K562 (cell line): ENCODE data around the gene PLGRKT. TPM values are rescaled to one million over a fixed set of nuclear protein-coding genes. Genes with fewer than 3 reads are reported as not detected.

Experiments
- ATAC-seq: fragments of 200-7000 bp; cut with Tn5 transposase; 3 replicates; pipeline ENCODE4 v1.9.1; 2020; ENCODE audit warnings: moderate library complexity
- BruUV-seq: library from RNA; stranded (reverse); fragments of 400-500 nt; replicated peaks from 2 replicates; lab custom pipeline; 2021; lab: Mats Ljungman, UMichigan
- CTCF ChIA-PET: fragments of 300-600 bp; formaldehyde crosslinking; extraction: SDS; loops from one replicate; lab custom pipeline; 2021; ENCODE audit warnings: low intra/inter-chr PET ratio; lab: Yijun Ruan, JAX
- POLR2A ChIA-PET: fragments of 300-600, 350-650 bp; sonication (Branson Sonifier 250); formaldehyde crosslinking; extraction: SDS; loops from one replicate; lab custom pipeline; 2021; ENCODE audit warnings: antibody characterized with exemption, inconsistent platforms; lab: Yijun Ruan, JAX
- DNase-seq, 4 experiments: peaks; one replicate each; pipeline versions ENCODE4 v3.0.0 to v3.0.0-alpha.2; 2011 to 2018; ENCODE audit warnings: low spot score in 3 of 4, mixed read lengths in 3 of 4; ENCODE audit errors: extremely low read depth in 1 of 4
- FAIRE-seq: peaks from 2 replicates; lab custom pipeline; 2011; peaks lifted over from hg19 to GRCh38; lab: Jason Lieb, UNC
- H2AFZ ChIP-seq: 2 replicates; pipeline ENCODE4 v1.6.0; 2011; ENCODE audit warnings: low read depth, low read length, control low read depth, inconsistent platforms
- H3K27ac ChIP-seq: fragments of 200-600 bp; 3 replicates; pipeline ENCODE4 v1.8.0; 2011; ENCODE audit warnings: low read depth, mild to moderate bottlenecking, control low read depth, inconsistent platforms, low read length, moderate library complexity, mixed read lengths; ENCODE audit errors: extremely low read depth
- H3K27me3 ChIP-seq, 2 experiments: fragments of 300-600 bp in 1 of 2; 2 replicates in 1 of 2; 3 replicates in 1 of 2; pipeline versions ENCODE4 v1.6.0 to v1.8.0; 2011; ENCODE audit warnings: inconsistent platforms in 2 of 2, low read length in 2 of 2, mild to moderate bottlenecking in 1 of 2, mixed read lengths in 1 of 2, moderate library complexity in 1 of 2; ENCODE audit not compliant: control insufficient read depth in 2 of 2, insufficient read depth in 2 of 2
- H3K36me3 ChIP-seq: fragments of 300-600 bp; 3 replicates; pipeline ENCODE4 v1.8.0; 2011; ENCODE audit warnings: mild to moderate bottlenecking, low read length, inconsistent platforms; ENCODE audit not compliant: control insufficient read depth, insufficient read depth
- H3K4me1 ChIP-seq, 2 experiments: fragments of 200-600 bp in 1 of 2; replicated peaks in 1 of 2; 2 replicates in 1 of 2; 3 replicates in 1 of 2; pipeline versions ENCODE4 v1.5.1 to v1.8.0; 2011; ENCODE audit warnings: inconsistent platforms in 2 of 2, low read length in 2 of 2, mild to moderate bottlenecking in 1 of 2, mixed read lengths in 1 of 2, moderate library complexity in 1 of 2; ENCODE audit not compliant: control insufficient read depth in 2 of 2, insufficient read depth in 2 of 2
- H3K4me2 ChIP-seq: 2 replicates; pipeline ENCODE4 v1.6.1; 2011; ENCODE audit warnings: low read length, control low read depth, inconsistent platforms, mixed read lengths; ENCODE audit not compliant: insufficient read depth
- H3K4me3 ChIP-seq: fragments of 200-600 bp; sonication (generic), shearing (Covaris generic); 2 replicates; pipeline ENCODE4 v1.5.1; 2016; ENCODE audit warnings: control low read depth, inconsistent platforms
- H3K79me2 ChIP-seq: fragments of 200-600 bp; 3 replicates; pipeline ENCODE4 v1.8.0; 2011; ENCODE audit warnings: low read length, inconsistent platforms; ENCODE audit not compliant: control insufficient read depth, insufficient read depth
- H3K9ac ChIP-seq, 2 experiments: 2 replicates each; pipeline versions ENCODE4 v1.6.0 to v1.6.1; 2011; ENCODE audit warnings: low read depth in 2 of 2, low read length in 2 of 2, control low read depth in 1 of 2, inconsistent platforms in 1 of 2, mild to moderate bottlenecking in 1 of 2, mixed read lengths in 1 of 2; ENCODE audit not compliant: insufficient read depth in 1 of 2
- H3K9me1 ChIP-seq: one replicate; pipeline ENCODE4 v1.6.0; 2011; ENCODE audit warnings: inconsistent platforms, mild to moderate bottlenecking, low read length, moderate library complexity; ENCODE audit not compliant: control insufficient read depth, insufficient read depth
- H3K9me3 ChIP-seq: replicated peaks from 2 replicates; pipeline ENCODE4 v1.5.1; 2011; ENCODE audit warnings: low read depth, low read length, inconsistent platforms; ENCODE audit not compliant: control insufficient read depth, insufficient read depth
- H4K20me1 ChIP-seq: replicated peaks from 2 replicates; pipeline ENCODE4 v1.6.1; 2011; ENCODE audit warnings: low read length, inconsistent platforms, mixed read lengths; ENCODE audit not compliant: control insufficient read depth, insufficient read depth
- FOXA3 ChIP-seq, 2 experiments: fragments of 450-650 bp in 1 of 2; sonication (generic) in 1 of 2; formaldehyde crosslinking; IDR thresholded peaks in 1 of 2; conservative IDR thresholded peaks in 1 of 2; 2 replicates each; pipeline versions ENCODE4 v1.4.0 to v1.8.0; 2020 to 2022; ENCODE audit warnings: mild to moderate bottlenecking in 2 of 2, missing genetic modification reagents in 1 of 2
- FOXK2 ChIP-seq, 2 experiments: fragments of 450-650 bp; IDR thresholded peaks in 1 of 2; conservative IDR thresholded peaks in 1 of 2; 2 replicates each; pipeline ENCODE4 v1.6.1; 2016; ENCODE audit warnings: low read depth in 2 of 2, mild to moderate bottlenecking in 1 of 2
- MTA3 ChIP-seq: fragments of 450-650 bp; formaldehyde crosslinking; IDR thresholded peaks from 2 replicates; pipeline ENCODE4 v1.6.1; 2017; ENCODE audit warnings: mild to moderate bottlenecking, borderline replicate concordance
- NRF1 ChIP-seq, 2 experiments: fragments of 450-650 bp; IDR thresholded peaks in 1 of 2; conservative IDR thresholded peaks in 1 of 2; 2 replicates each; pipeline ENCODE4 v1.6.1; 2014; ENCODE audit warnings: mild to moderate bottlenecking in 2 of 2
- ZNF347 ChIP-seq: fragments of 450-650 bp; formaldehyde crosslinking; IDR thresholded peaks from 2 replicates; pipeline ENCODE4 v1.4.0; 2020; ENCODE audit warnings: low read depth, mild to moderate bottlenecking, moderate library complexity
- WGBS: fragments of 100-300 bp; shearing (Covaris generic); methylation state at CpG from one replicate; pipeline ENCODE4 v1.1.6; 2016; ENCODE audit warnings: low coverage, mixed read lengths; ENCODE audit not compliant: insufficient coverage; ENCODE audit errors: missing lambda C conversion rate; 5-methylcytosine and 5-hydroxymethylcytosine counted together
- in situ Hi-C: fragments of 300-500 bp; cut with MboI; formaldehyde crosslinking; loops from 4 replicates; pipeline ENCODE4 v1.15.0; 2018; ENCODE audit warnings: inconsistent platforms, mixed read lengths
- intact Hi-C: fragments of 100-400 bp; cut with micrococcal nuclease; formaldehyde crosslinking; loops from 2 replicates; pipeline ENCODE4 v1.14.2; 2022
- polyA plus RNA-seq, 8 experiments: library from polyadenylated mRNA; depleted of rRNA in 4 of 8; stranded (reverse) in 5 of 8; unstranded in 3 of 8; fragments of >200 nt; fragmentation: Nextera tagmentation in 2 of 8; fragmentation: Illumina TruSeq in 1 of 8; extraction: Ambion mirVana in 2 of 8; extraction: Trizol in 1 of 8; gene quantifications; 2 replicates each; pipeline versions ENCODE4 v1.2.1 to v1.2.3, GENCODE V29; 2011 to 2014; ENCODE audit warnings: inconsistent platforms in 1 of 8, missing spikeins in 1 of 8
- total RNA-seq, 7 experiments: library from RNA; depleted of rRNA in 6 of 7; stranded (reverse); fragments of >200 nt in 6 of 7; fragmentation: Illumina TruSeq in 2 of 7; extraction: Trizol in 2 of 7; gene quantifications; 2 replicates each; pipeline versions ENCODE4 v1.2.1 to v1.2.3, GENCODE V29; 2011 to 2021; ENCODE audit warnings: low replicate concordance in 1 of 7

The PLGRKT gene
- total and polyA plus RNA-seq, 9 of the 15 experiments (the other 6 are each of a cell fraction or from before 2014, with no cell fraction given), result 4.7 to 13.8 (median 6.5) TPM

DNA sequence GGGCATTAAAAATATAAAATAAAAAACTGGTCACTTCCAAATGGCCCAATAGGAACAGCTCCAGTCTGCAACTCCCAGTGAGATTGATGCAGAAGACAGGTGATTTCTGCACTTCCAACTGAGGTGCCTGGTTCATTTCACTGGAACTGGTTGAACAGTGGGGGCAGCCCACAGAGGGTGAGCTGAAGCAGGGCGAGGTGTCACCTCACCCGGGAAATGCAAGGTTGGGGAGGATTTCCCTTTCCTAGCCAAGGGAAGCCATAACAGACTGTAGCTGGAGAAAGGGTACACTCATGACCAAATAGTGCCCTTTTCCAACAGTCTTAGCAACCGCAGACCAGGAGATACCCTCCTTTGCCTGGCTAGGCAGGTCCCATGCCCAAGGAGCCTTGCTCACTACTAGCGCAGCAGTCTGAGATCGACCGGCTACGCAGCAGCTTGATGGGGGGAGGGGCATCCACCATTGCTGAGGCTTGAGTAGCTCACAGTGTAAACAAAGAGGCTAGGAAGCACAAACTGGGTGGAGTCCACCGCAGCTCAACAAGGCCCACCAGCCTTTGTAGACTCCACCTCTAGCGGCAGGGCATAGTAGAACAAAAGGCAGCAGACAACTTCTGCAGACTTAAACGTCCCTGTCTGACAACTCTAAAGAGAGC is 110.7 kb downstream of the PLGRKT start:
- no peak overlapping the region for H3K27ac ChIP-seq
- CTCF ChIA-PET, result no interaction called here
- peak in 1 of 4 experiments; percentile 36 for DNase-seq
- no peaks in the 10 kb centered on the region for H3K9me1 ChIP-seq
- no peaks in the 10 kb centered on the region for H3K27me3 ChIP-seq
- no peaks in the 10 kb centered on the region for H3K79me2 ChIP-seq
- no peak overlapping the region for H3K4me3 ChIP-seq
- H4K20me1 ChIP-seq, result no peaks in the 10 kb centered on the region
- H3K36me3 ChIP-seq, result no peaks in the 10 kb centered on the region
- TF ChIP-seq FOXA3 (CRISPR knock-in tag; conservative IDR thresholded peaks at IDR 0.05 in 1 of 2, IDR thresholded peaks at IDR 0.05 in 1 of 2) (peak; percentile 35 to 74; a peak in 3 of 4 replicates), FOXK2 (conservative IDR thresholded peaks at IDR 0.05 in 1 of 2, IDR thresholded peaks at IDR 0.05 in 1 of 2; ENCODE audit: low read depth in 2 of 2) (0 out of 4 replicates have a peak, but pooled peaks of 1 of the 2 experiments have one; percentile 37), ZNF347 (CRISPR knock-in tag) (no peak), NRF1 (conservative IDR thresholded peaks at IDR 0.05 in 1 of 2, IDR thresholded peaks at IDR 0.05 in 1 of 2) (0 out of 4 replicates have a peak, but pooled peaks of 1 of the 2 experiments have one; percentile 14), MTA3 (no peak)
- FAIRE-seq, result no peak
- no peak overlapping the region for H3K9ac ChIP-seq
- H3K9me3 ChIP-seq, result no peaks in the 10 kb centered on the region
- H3K4me2 ChIP-seq, result peak overlapping the region; percentile 46; the same call in 1 of the 2 replicates
- POLR2A ChIA-PET, result interaction anchor here (0.6 kb wide), 1 partner anchor 692 kb away, joined by 3 read pairs; no protein-coding TSS in a partner anchor
- WGBS, result 19% methylated on average over 8 of the region's 10 CpGs
- H2AFZ ChIP-seq, result no peak overlapping the region
- intact Hi-C loops (no loop called here), in situ Hi-C loops (no loop called here)
- BruUV-seq, result no TSS peak
- peak; percentile 54 for ATAC-seq
- H3K4me1 ChIP-seq, result no peaks in the 10 kb centered on the region
